Ishikawa (cell line): ENCODE results near the gene RNF151.

Experiments
- CEBPB ChIP-seq: IDR thresholded peaks from 2 replicates; pipeline ENCODE4 v1.6.1; 2012
- EGR1 ChIP-seq: IDR thresholded peaks from 2 replicates; pipeline ENCODE4 v1.6.1; 2012
- EP300 ChIP-seq: IDR thresholded peaks from 2 replicates; pipeline ENCODE4 v1.6.1; 2012; ENCODE audit warnings: borderline replicate concordance
- FOXM1 ChIP-seq: IDR thresholded peaks from 2 replicates; pipeline ENCODE4 v1.6.1; 2012; ENCODE audit warnings: low read depth, borderline replicate concordance
- MAX ChIP-seq: IDR thresholded peaks from 2 replicates; pipeline ENCODE4 v1.6.1; 2012
- TAF1 ChIP-seq: IDR thresholded peaks from 2 replicates; pipeline ENCODE4 v1.6.1; 2012; ENCODE audit warnings: low read depth, mild to moderate bottlenecking
- TCF12 ChIP-seq: IDR thresholded peaks from 2 replicates; pipeline ENCODE4 v1.6.1; 2012; ENCODE audit warnings: low read depth
- YY1 ChIP-seq: IDR thresholded peaks from 2 replicates; pipeline ENCODE4 v1.6.1; 2012; ENCODE audit warnings: low read depth
- ZBTB7A ChIP-seq: IDR thresholded peaks from 2 replicates; pipeline ENCODE4 v1.6.1; 2012; ENCODE audit warnings: low read depth

GRCh38 chr16:2003827-2004641, 37.4 kb downstream of the RNF151 start:
- TF ChIP-seq FOXM1 (no peak), EP300 (no peak), TAF1 (no peak), ZBTB7A (no peak), EGR1 (no peak), YY1 (0 out of 2 replicates have a peak, but pooled peaks have one; percentile 64), TCF12 (no peak), MAX (peak; percentile 25; the same call in 1 of the 2 replicates), CEBPB (no peak)
